ENCODE results near the gene PER1. TPM values are rescaled to one million over a fixed set of nuclear protein-coding genes. Genes with fewer than 3 reads are reported as not detected.

Gene PER1
- total and polyA plus RNA-seq, 2 of the 8 experiments (the other 6 are each of a cell fraction or from before 2014, with no cell fraction given) = 9.6 to 38.0 TPM

- TF ChIP-seq RAD21 (IDR thresholded peaks at IDR 0.05 in 1 of 2, conservative IDR thresholded peaks at IDR 0.05 in 1 of 2; ENCODE audit: low read depth in 2 of 2, low read length in 2 of 2) (peak; percentile 72 to 84), TAF1 (IDR thresholded peaks at IDR 0.05; ENCODE audit: low read depth, low read length) (0 out of 2 replicates have a peak, but pooled peaks have one; percentile 5), BCL11A (IDR thresholded peaks at IDR 0.05; ENCODE audit: low read depth in 2 of 2, low read length in 2 of 2) (no peak), RNF2 (IDR thresholded peaks at IDR 0.05; ENCODE audit: borderline replicate concordance, low read depth, low read length, missing control alignments, poor library complexity, severe bottlenecking) (no peak), ASH2L (IDR thresholded peaks at IDR 0.05; ENCODE audit: low read length) (peak; percentile 69), EP300 (IDR thresholded peaks at IDR 0.05; ENCODE audit: borderline replicate concordance in 1 of 2, low read depth in 2 of 2, low read length in 2 of 2) (no peak), KDM1A (IDR thresholded peaks at IDR 0.05; ENCODE audit: borderline replicate concordance, low read length) (no peak), FOSL1 (IDR thresholded peaks at IDR 0.05; ENCODE audit: insufficient read depth, low read depth, low read length) (no peak), SRF (IDR thresholded peaks at IDR 0.05; ENCODE audit: low read depth, low read length) (no peak), BACH1 (IDR thresholded peaks at IDR 0.05; ENCODE audit: low read length) (no peak), CREB1 (IDR thresholded peaks at IDR 0.05) (0 out of 2 replicates have a peak, but pooled peaks have one; percentile 26), EGR1 (IDR thresholded peaks at IDR 0.05; ENCODE audit: borderline replicate concordance, low read depth, low read length) (no peak), TAF7 (optimal IDR thresholded peaks at IDR 0.05; ENCODE audit: borderline replicate concordance, low read depth, low read length) (no peak), SAP30 (IDR thresholded peaks at IDR 0.05; ENCODE audit: insufficient read depth, insufficient replicate concordance, low read length) (no peak), RXRA (IDR thresholded peaks at IDR 0.05; ENCODE audit: insufficient read depth, low read depth, low read length) (no peak), CTBP2 (IDR thresholded peaks at IDR 0.05; ENCODE audit: borderline replicate concordance, insufficient read depth, insufficient read length, low read length) (peak; percentile 53), CHD1 (IDR thresholded peaks at IDR 0.05; ENCODE audit: low read depth, low read length) (no peak), CEBPB (IDR thresholded peaks at IDR 0.05; ENCODE audit: low read depth, low read length) (no peak), BRCA1 (IDR thresholded peaks at IDR 0.05; ENCODE audit: low read depth, low read length) (no peak), SIX5 (IDR thresholded peaks at IDR 0.05; ENCODE audit: low read depth, low read length) (no peak), SP4 (IDR thresholded peaks at IDR 0.05; ENCODE audit: low read length) (no peak), MAFK (IDR thresholded peaks at IDR 0.05; ENCODE audit: low read depth, low read length) (no peak), JUN (IDR thresholded peaks at IDR 0.05; ENCODE audit: low read depth, low read length) (0 out of 2 replicates have a peak, but pooled peaks have one; percentile 24)
Observed at GRCh38 chr17:8109661-8110455, 42.3 kb downstream of the PER1 start (continued).

All from H1 (cell line).